ENCODE measurements around the gene PEDS1. TPM values are rescaled to one million over a fixed set of nuclear protein-coding genes. Genes with fewer than 3 reads are reported as not detected.

The PEDS1 gene
- total RNA-seq, 2 donors from 2014 or later: 21.2 to 34.3 TPM

GRCh38 chr20:50113420-50114224 is 39.9 kb downstream of the PEDS1 start:
- Histone ChIP-seq H3K4me3 (peak overlapping the region; percentile 91), H3K9me3 (no peaks in the 10 kb centered on the region), H3K36me3 (no peaks in the 10 kb centered on the region), H3K4me1 (ENCODE audit: control insufficient read depth in 1 of 2, low read depth in 2 of 2) (peaks cover 23 to 62% of the 10 kb centered on the region in 2 donors), H3K27me3 (replicated peaks; ENCODE audit: insufficient read depth) (no peaks in the 10 kb centered on the region), H3K27ac (peak overlapping the region; percentile 95)
- no peak for TF ChIP-seq CTCF (IDR thresholded peaks at IDR 0.05)
- no peak for DNase-seq (ENCODE audit: low spot score)
- no peak for ATAC-seq (ENCODE audit: insufficient number of reproducible peaks, low FRiP score, low read depth)

GRCh38 chr20:50112512-50113419 is 40.8 kb downstream of the PEDS1 start, which contains the start of gene UBE2V1:
UBE2V1 (minus strand) TSS chr20:50113150; CDS start chr20:50113128, 22 bp downstream.
- peak within 1 kb of the TSS; percentile 91 for H3K4me3 ChIP-seq
- H3K4me1 ChIP-seq (ENCODE audit: control insufficient read depth in 1 of 2, low read depth in 2 of 2): peaks cover 27 to 71% of the 10 kb centered on the region in 2 donors
- ATAC-seq (ENCODE audit: insufficient number of reproducible peaks, low FRiP score, low read depth): peak; percentile 47
- H3K27me3 ChIP-seq (replicated peaks; ENCODE audit: insufficient read depth): no peaks in the 10 kb centered on the region
- peak; percentile 67 for DNase-seq (ENCODE audit: low spot score)
- H3K9me3 ChIP-seq: no peaks in the 10 kb centered on the region
- no peak for TF ChIP-seq CTCF (IDR thresholded peaks at IDR 0.05)
- no peaks in the 10 kb centered on the region for H3K36me3 ChIP-seq
- peak within 1 kb of the TSS; percentile 95 for H3K27ac ChIP-seq

GRCh38 chr20:50111829-50112495 is 41.6 kb downstream of the PEDS1 start:
- no peak for TF ChIP-seq CTCF (IDR thresholded peaks at IDR 0.05)
- Histone ChIP-seq H3K27me3 (replicated peaks; ENCODE audit: insufficient read depth) (no peaks in the 10 kb centered on the region), H3K27ac (peak overlapping the region; percentile 95), H3K9me3 (no peaks in the 10 kb centered on the region), H3K4me3 (peak overlapping the region; percentile 91), H3K36me3 (no peaks in the 10 kb centered on the region), H3K4me1 (ENCODE audit: control insufficient read depth in 1 of 2, low read depth in 2 of 2) (peaks cover 27 to 79% of the 10 kb centered on the region in 2 donors)
- DNase-seq (ENCODE audit: low spot score) (no peak), ATAC-seq (ENCODE audit: insufficient number of reproducible peaks, low FRiP score, low read depth) (no peak)

- no peaks in the 10 kb centered on the region for H3K36me3 ChIP-seq
- TF ChIP-seq CTCF (IDR thresholded peaks at IDR 0.05): no peak
- H3K4me3 ChIP-seq: peak overlapping the region; percentile 91
- no peaks in the 10 kb centered on the region for H3K9me3 ChIP-seq
- ATAC-seq (ENCODE audit: insufficient number of reproducible peaks, low FRiP score, low read depth): no peak
- no peaks in the 10 kb centered on the region for H3K27me3 ChIP-seq (replicated peaks; ENCODE audit: insufficient read depth)
- DNase-seq (ENCODE audit: low spot score): no peak
- peak overlapping the region in 1 of 2 donors; percentile 95 for H3K27ac ChIP-seq
- peaks cover 26 to 83% of the 10 kb centered on the region in 2 donors for H3K4me1 ChIP-seq (ENCODE audit: control insufficient read depth in 1 of 2, low read depth in 2 of 2)
Observed at GRCh38 chr20:50111120-50111828, 42.2 kb downstream of the PEDS1 start.
